ENCODE measurements around the gene RNASEH1. TPM values are rescaled to one million over a fixed set of nuclear protein-coding genes. Genes with fewer than 3 reads are reported as not detected.
A peak's percentile ranks its signal among the peaks of the same experiment; 100 is the strongest.

The RNASEH1 gene
- total and polyA plus RNA-seq, 2 of the 13 experiments (the other 11 are each of a cell fraction or from before 2014, with no cell fraction given) = 14.5 to 57.4 TPM

DNA sequence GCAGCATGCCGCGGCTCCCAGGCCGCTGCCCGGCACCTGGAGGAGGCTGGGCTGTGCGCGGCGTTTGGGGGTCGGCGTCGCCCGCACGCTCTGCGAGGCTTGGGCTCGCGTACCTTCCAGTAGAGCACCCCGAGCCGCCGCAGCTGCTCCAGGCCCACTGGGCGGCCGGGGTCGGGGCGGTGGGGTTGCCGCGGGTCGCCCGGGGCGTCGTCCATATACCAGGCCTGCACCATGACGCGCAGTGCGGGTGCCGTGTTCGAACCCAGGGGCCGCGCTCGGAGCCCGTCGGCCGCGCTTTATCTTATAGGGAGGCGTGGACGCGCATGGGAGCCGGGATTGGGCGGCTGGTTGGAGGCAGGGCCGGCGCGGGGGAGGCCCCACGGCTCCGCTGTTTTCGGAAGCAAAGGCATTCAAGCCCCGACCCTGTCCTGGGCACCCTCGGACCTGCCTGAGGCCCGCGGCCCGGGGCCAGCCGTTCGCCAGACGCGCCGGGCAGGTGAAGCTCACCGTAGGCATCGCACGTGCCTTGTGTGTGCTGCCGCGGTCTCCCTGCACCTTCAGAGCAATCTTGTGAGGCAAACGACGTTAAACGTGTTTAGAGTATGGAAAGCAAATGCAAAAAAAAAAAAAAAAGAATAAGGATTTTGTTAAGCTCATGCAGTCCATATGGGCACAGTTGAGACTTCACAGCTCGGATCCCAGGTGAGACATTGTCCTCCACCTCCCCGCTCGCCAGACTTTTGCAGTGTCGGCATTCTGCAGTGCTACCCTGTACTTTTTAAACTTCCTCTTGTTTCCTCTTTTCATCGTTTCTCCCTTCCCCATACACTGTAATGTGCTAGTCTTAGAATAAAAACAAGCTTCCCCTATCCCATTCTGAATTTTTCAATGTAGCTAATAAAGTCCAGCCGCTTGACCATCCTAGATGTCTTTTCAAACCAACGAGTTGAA, 38.6 kb downstream of the RNASEH1 start, which contains the start of gene ADI1 (continued):
- TF ChIP-seq THAP9 (CRISPR knock-in tag; IDR thresholded peaks at IDR 0.05; ENCODE audit: borderline replicate concordance) (peak; percentile 45), PCBP2 (optimal IDR thresholded peaks at IDR 0.05; ENCODE audit: low read depth, low read length, poor library complexity, severe bottlenecking) (no peak), ZNF12 (CRISPR knock-in tag; IDR thresholded peaks at IDR 0.05) (no peak), RFXAP (CRISPR knock-in tag; IDR thresholded peaks at IDR 0.05; ENCODE audit: borderline replicate concordance) (peak; percentile 42; the same call in 1 of the 2 replicates), SIN3A (IDR thresholded peaks at IDR 0.05; ENCODE audit: borderline replicate concordance, low read depth, low read length) (peak; percentile 70; the same call in 1 of the 2 replicates), ZNF263 (CRISPR knock-in tag; IDR thresholded peaks at IDR 0.05) (peak; percentile 54), ZNF20 (CRISPR knock-in tag; IDR thresholded peaks at IDR 0.05) (peak; percentile 94; the same call in 1 of the 2 replicates), YEATS4 (CRISPR knock-in tag; IDR thresholded peaks at IDR 0.05; ENCODE audit: borderline replicate concordance) (peak; percentile 86), HNF1A (IDR thresholded peaks at IDR 0.05; ENCODE audit: low read depth) (no peak), HNF1A (CRISPR knock-in tag; IDR thresholded peaks at IDR 0.05; ENCODE audit: borderline replicate concordance) (peak; percentile 53; the same call in 1 of the 2 replicates), ELK4 (CRISPR knock-in tag; IDR thresholded peaks at IDR 0.05; ENCODE audit: borderline replicate concordance) (no peak), NCOA1 (CRISPR knock-in tag; IDR thresholded peaks at IDR 0.05) (peak; percentile 86), PCBP1 (IDR thresholded peaks at IDR 0.05; ENCODE audit: borderline replicate concordance, low read depth, low read length) (no peak), KDM1A (CRISPR knock-in tag; IDR thresholded peaks at IDR 0.05) (no peak), BCL6 (CRISPR knock-in tag; IDR thresholded peaks at IDR 0.05) (peak; percentile 58), REXO4 (CRISPR knock-in tag; IDR thresholded peaks at IDR 0.05; ENCODE audit: borderline replicate concordance) (peak; percentile 97), IKZF1 (IDR thresholded peaks at IDR 0.05) (no peak), GABPA (IDR thresholded peaks at IDR 0.05; ENCODE audit: low read depth, low read length) (no peak), GABPA (CRISPR knock-in tag; IDR thresholded peaks at IDR 0.05; ENCODE audit: low read depth) (no peak)
- TF ChIP-seq, protein P1, sequence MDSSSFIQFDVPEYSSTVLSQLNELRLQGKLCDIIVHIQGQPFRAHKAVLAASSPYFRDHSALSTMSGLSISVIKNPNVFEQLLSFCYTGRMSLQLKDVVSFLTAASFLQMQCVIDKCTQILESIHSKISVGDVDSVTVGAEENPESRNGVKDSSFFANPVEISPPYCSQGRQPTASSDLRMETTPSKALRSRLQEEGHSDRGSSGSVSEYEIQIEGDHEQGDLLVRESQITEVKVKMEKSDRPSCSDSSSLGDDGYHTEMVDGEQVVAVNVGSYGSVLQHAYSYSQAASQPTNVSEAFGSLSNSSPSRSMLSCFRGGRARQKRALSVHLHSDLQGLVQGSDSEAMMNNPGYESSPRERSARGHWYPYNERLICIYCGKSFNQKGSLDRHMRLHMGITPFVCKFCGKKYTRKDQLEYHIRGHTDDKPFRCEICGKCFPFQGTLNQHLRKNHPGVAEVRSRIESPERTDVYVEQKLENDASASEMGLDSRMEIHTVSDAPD (CRISPR knock-in tag; IDR thresholded peaks at IDR 0.05) = peak; percentile 94

Measured in HepG2 (cell line).